Upper lobe of right lung (tissue), 1 donor: ENCODE measurements around the gene MARCHF3. TPM values are rescaled to one million over a fixed set of nuclear protein-coding genes. Genes with fewer than 3 reads are reported as not detected.
"Not testable (repeated sequence)": the region's sequence is repeated elsewhere in the genome, so short reads cannot be mapped to it uniquely, and the experiment has no call there.

ENCODE experiments used
- ATAC-seq: fragments of 200-7000 bp; cut with Tn5 transposase; one replicate; pipeline ENCODE4 v1.9.1; 2020; ENCODE audit warnings: mild to moderate bottlenecking, moderate library complexity
- DNase-seq: peaks from one replicate; pipeline ENCODE4 v3.0.0-alpha.2; 2020
- H3K27ac ChIP-seq: fragments of 200-600 bp; one replicate; pipeline ENCODE4 v1.8.0; 2022
- H3K27me3 ChIP-seq: fragments of 200-600 bp; one replicate; pipeline ENCODE4 v1.8.0; 2022; ENCODE audit warnings: mild to moderate bottlenecking
- H3K36me3 ChIP-seq: fragments of 200-600 bp; one replicate; pipeline ENCODE4 v1.8.0; 2022
- H3K4me1 ChIP-seq: fragments of 200-600 bp; one replicate; pipeline ENCODE4 v1.8.0; 2022
- H3K4me3 ChIP-seq: fragments of 200-600 bp; one replicate; pipeline ENCODE4 v1.8.0; 2022; ENCODE audit warnings: mild to moderate bottlenecking
- H3K9me3 ChIP-seq: fragments of 200-600 bp; one replicate; pipeline ENCODE4 v1.8.0; 2022
- intact Hi-C: fragments of 100-400 bp; cut with DNase I; formaldehyde crosslinking; loops from one replicate; pipeline ENCODE4 v1.11.0; 2022
- total RNA-seq: library from RNA; stranded (reverse); fragmentation: NEBNext Ultra II Directional; extraction: Animal tissue kit (Norgen Biotek cat#: 25700); gene quantifications from one replicate; pipeline ENCODE4 v1.2.1, GENCODE V29; 2021
- TF ChIP-seq, protein P1 (sequence below): fragments of 200-600 bp; IDR thresholded peaks from one replicate; pipeline ENCODE4 v1.8.0; 2022; ENCODE audit warnings: antibody characterized with exemption
- donor health status: DM: no; HTN: yes; CAD: no; lungs with severe emphysema.

Gene MARCHF3
- total RNA-seq, 1 donor from 2014 or later, result 11.1 TPM

GRCh38 chr5:126909856-126910255 is 120.5 kb downstream of the MARCHF3 start:
- TF ChIP-seq, protein P1, sequence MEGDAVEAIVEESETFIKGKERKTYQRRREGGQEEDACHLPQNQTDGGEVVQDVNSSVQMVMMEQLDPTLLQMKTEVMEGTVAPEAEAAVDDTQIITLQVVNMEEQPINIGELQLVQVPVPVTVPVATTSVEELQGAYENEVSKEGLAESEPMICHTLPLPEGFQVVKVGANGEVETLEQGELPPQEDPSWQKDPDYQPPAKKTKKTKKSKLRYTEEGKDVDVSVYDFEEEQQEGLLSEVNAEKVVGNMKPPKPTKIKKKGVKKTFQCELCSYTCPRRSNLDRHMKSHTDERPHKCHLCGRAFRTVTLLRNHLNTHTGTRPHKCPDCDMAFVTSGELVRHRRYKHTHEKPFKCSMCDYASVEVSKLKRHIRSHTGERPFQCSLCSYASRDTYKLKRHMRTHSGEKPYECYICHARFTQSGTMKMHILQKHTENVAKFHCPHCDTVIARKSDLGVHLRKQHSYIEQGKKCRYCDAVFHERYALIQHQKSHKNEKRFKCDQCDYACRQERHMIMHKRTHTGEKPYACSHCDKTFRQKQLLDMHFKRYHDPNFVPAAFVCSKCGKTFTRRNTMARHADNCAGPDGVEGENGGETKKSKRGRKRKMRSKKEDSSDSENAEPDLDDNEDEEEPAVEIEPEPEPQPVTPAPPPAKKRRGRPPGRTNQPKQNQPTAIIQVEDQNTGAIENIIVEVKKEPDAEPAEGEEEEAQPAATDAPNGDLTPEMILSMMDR, result no peak
- DNase-seq (no peak), ATAC-seq (no peak)
- intact Hi-C loops, result no loop called here
- Histone ChIP-seq H3K27me3 (no peaks in the 10 kb centered on the region), H3K36me3 (no peaks in the 10 kb centered on the region), H3K4me3 (no peak overlapping the region), H3K9me3 (no peaks in the 10 kb centered on the region), H3K4me1 (no peaks in the 10 kb centered on the region), H3K27ac (no peak overlapping the region)

- ATAC-seq, intact Hi-C loops, H3K27me3 ChIP-seq, H3K27ac ChIP-seq, H3K4me1 ChIP-seq, DNase-seq, H3K36me3 ChIP-seq, H3K4me3 ChIP-seq, H3K9me3 ChIP-seq: not testable (repeated sequence)
These were observed 126.0 kb downstream of the MARCHF3 start for GRCh38 chr5:126904407-126904806.

DNA sequence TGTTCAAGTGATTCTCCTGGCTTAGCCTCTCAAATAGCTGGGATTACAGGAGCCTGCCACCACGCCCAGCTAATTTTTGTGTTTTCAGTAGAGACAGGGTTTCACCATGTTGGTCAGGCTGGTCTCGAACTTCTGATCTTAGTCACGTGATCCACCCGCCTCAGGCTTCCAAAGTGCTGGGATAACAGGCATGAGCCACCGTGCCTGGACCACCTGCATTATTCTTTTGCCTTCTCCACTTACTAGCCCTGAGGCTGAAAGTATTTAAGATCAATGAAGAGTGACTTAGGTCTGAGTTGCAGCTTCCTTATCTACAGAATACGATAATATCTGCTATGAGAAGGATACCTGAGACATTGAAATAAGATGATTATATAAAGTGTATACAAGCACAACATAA is 129.6 kb downstream of the MARCHF3 start:
- Histone ChIP-seq H3K4me3 (no peak overlapping the region), H3K9me3 (no peaks in the 10 kb centered on the region), H3K4me1 (no peaks in the 10 kb centered on the region), H3K27ac (no peak overlapping the region), H3K27me3 (no peaks in the 10 kb centered on the region), H3K36me3 (no peaks in the 10 kb centered on the region)
- TF ChIP-seq, protein P1, result no peak
- DNase-seq (no peak), ATAC-seq (no peak)
- intact Hi-C loops, result no loop called here

GRCh38 chr5:126899476-126899875 is 130.9 kb downstream of the MARCHF3 start:
- no peak overlapping the region for H3K4me3 ChIP-seq
- no peaks in the 10 kb centered on the region for H3K9me3 ChIP-seq
- TF ChIP-seq, protein P1, result no peak
- no peak for DNase-seq
- no peak overlapping the region for H3K27ac ChIP-seq
- intact Hi-C loops, result no loop called here
- no peaks in the 10 kb centered on the region for H3K4me1 ChIP-seq
- ATAC-seq, result no peak
- no peaks in the 10 kb centered on the region for H3K27me3 ChIP-seq
- no peaks in the 10 kb centered on the region for H3K36me3 ChIP-seq

GRCh38 chr5:126897851-126898630 is 132.3 kb downstream of the MARCHF3 start:
- intact Hi-C loops, result no loop called here
- H3K27ac ChIP-seq, result no peak overlapping the region
- DNase-seq, result no peak
- no peak for ATAC-seq
- no peaks in the 10 kb centered on the region for H3K4me1 ChIP-seq
- TF ChIP-seq, protein P1, result no peak
- H3K27me3 ChIP-seq, result no peaks in the 10 kb centered on the region
- H3K36me3 ChIP-seq, result no peaks in the 10 kb centered on the region
- no peak overlapping the region for H3K4me3 ChIP-seq
- H3K9me3 ChIP-seq, result no peaks in the 10 kb centered on the region

GRCh38 chr5:126896170-126896702 is 134.1 kb downstream of the MARCHF3 start:
- no peaks in the 10 kb centered on the region for H3K4me1 ChIP-seq
- H3K27me3 ChIP-seq, result no peaks in the 10 kb centered on the region
- H3K4me3 ChIP-seq, result no peak overlapping the region
- TF ChIP-seq, protein P1, result no peak
- no peak for ATAC-seq
- intact Hi-C loops, result no loop called here
- no peaks in the 10 kb centered on the region for H3K9me3 ChIP-seq
- no peak for DNase-seq
- no peak overlapping the region for H3K27ac ChIP-seq
- H3K36me3 ChIP-seq, result no peaks in the 10 kb centered on the region

DNA sequence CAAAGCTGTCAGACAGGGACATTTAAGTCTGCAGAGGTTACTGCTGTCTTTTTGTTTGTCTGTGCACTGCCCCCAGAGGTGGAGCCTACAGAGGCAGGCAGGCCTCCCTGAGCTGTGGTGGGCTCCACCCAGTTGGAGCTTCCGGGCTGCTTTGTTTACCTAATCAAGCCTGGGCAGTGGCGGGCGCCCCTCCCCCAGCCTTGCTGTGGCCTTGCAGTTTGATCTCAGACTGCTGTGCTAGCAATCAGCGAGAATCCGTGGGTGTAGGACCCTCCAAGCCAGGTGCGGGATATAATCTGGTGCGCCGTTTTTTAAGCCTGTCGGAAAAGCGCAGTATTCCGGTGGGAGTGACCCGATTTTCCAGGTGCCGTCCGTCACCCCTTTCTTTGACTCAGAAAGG is 134.6 kb downstream of the MARCHF3 start:
- H3K4me1 ChIP-seq, H3K4me3 ChIP-seq, H3K9me3 ChIP-seq, H3K27me3 ChIP-seq, ATAC-seq, intact Hi-C loops, H3K27ac ChIP-seq, H3K36me3 ChIP-seq, DNase-seq: not testable (repeated sequence)

GRCh38 chr5:126890414-126890813 is 139.9 kb downstream of the MARCHF3 start:
- H3K36me3 ChIP-seq, H3K9me3 ChIP-seq, intact Hi-C loops, H3K4me3 ChIP-seq, H3K27me3 ChIP-seq, DNase-seq, H3K27ac ChIP-seq, ATAC-seq, H3K4me1 ChIP-seq: not testable (repeated sequence)
